Activated CD8-positive, alpha-beta memory T cell treated with anti-CD3 and anti-CD28 coated beads, Interleukin-2, amount 10 ng/mL, durations not matched to agents 7 days and 5 days (primary cell): Measurements from ENCODE around the gene NIP7. TPM values are rescaled to one million over a fixed set of nuclear protein-coding genes. Genes with fewer than 3 reads are reported as not detected.
A peak's percentile ranks its signal among the peaks of the same experiment; 100 is the strongest.

Experiments
- ATAC-seq: fragments of 150-1000 bp; cut with Tn5 transposase; one replicate; pipeline ENCODE4 v1.10.0; 2021; ENCODE audit warnings: moderate library complexity
- CTCF ChIA-PET: fragments of 350-600 bp; sonication (Branson Sonifier 250); formaldehyde crosslinking; loops from one replicate; lab custom pipeline; 2021; ENCODE audit warnings: antibody characterized with exemption; lab: Charles Lee
- DNase-seq: peaks from one replicate; pipeline ENCODE4 v3.0.0-alpha.2; 2020
- H3K27ac Mint-ChIP-seq: one replicate; pipeline ENCODE4 v1.8.0; 2021; ENCODE audit warnings: mild to moderate bottlenecking, mixed read lengths
- H3K27me3 Mint-ChIP-seq: one replicate; pipeline ENCODE4 v1.8.0; 2021; ENCODE audit warnings: mixed read lengths
- H3K36me3 Mint-ChIP-seq: one replicate; pipeline ENCODE4 v1.8.0; 2021; ENCODE audit warnings: mild to moderate bottlenecking, mixed read lengths
- H3K4me1 Mint-ChIP-seq: one replicate; pipeline ENCODE4 v1.8.0; 2021; ENCODE audit warnings: mixed read lengths
- H3K4me3 Mint-ChIP-seq: one replicate; pipeline ENCODE4 v1.8.0; 2021; ENCODE audit warnings: mild to moderate bottlenecking, moderate library complexity, mixed read lengths
- H3K9me3 Mint-ChIP-seq: one replicate; pipeline ENCODE4 v1.8.0; 2022; ENCODE audit warnings: low read depth, mixed read lengths
- total RNA-seq, 2 experiments: library from RNA; stranded (reverse); gene quantifications; one replicate each; pipeline ENCODE4 v1.2.3, GENCODE V29; 2021

NIP7 gene
- total RNA-seq, 2 experiments from 2014 or later: 36.2 to 48.8 TPM

- no peaks in the 10 kb centered on the region for H3K27me3 Mint-ChIP-seq
- DNase-seq: no peak
- H3K4me3 Mint-ChIP-seq: no peak overlapping the region
- H3K9me3 Mint-ChIP-seq: no peaks in the 10 kb centered on the region
- H3K36me3 Mint-ChIP-seq: peaks cover 45% of the 10 kb centered on the region
- CTCF ChIA-PET: no interaction called here
- ATAC-seq: no peak
- no peak overlapping the region for H3K27ac Mint-ChIP-seq
- peaks cover 7% of the 10 kb centered on the region for H3K4me1 Mint-ChIP-seq
These were observed 26.3 kb downstream of the NIP7 start for GRCh38 chr16:69365901-69366300.

GRCh38 chr16:69366431-69366830 lies 26.9 kb downstream of the NIP7 start:
- H3K4me3 Mint-ChIP-seq: no peak overlapping the region
- H3K9me3 Mint-ChIP-seq: no peaks in the 10 kb centered on the region
- CTCF ChIA-PET: no interaction called here
- H3K4me1 Mint-ChIP-seq: peaks cover 7% of the 10 kb centered on the region
- peaks cover 46% of the 10 kb centered on the region for H3K36me3 Mint-ChIP-seq
- no peak for ATAC-seq
- no peak for DNase-seq
- H3K27me3 Mint-ChIP-seq: no peaks in the 10 kb centered on the region
- H3K27ac Mint-ChIP-seq: no peak overlapping the region

GRCh38 chr16:69367980-69368379 lies 28.4 kb downstream of the NIP7 start:
- CTCF ChIA-PET: no interaction called here
- Mint-ChIP-seq H3K27ac (no peak overlapping the region), H3K4me1 (peaks cover 9% of the 10 kb centered on the region), H3K9me3 (no peaks in the 10 kb centered on the region), H3K36me3 (peaks cover 50% of the 10 kb centered on the region), H3K4me3 (no peak overlapping the region), H3K27me3 (no peaks in the 10 kb centered on the region)
- no peak for ATAC-seq
- no peak for DNase-seq

- ATAC-seq: no peak
- CTCF ChIA-PET: no interaction called here
- H3K27ac Mint-ChIP-seq: no peak overlapping the region
- DNase-seq: no peak
- H3K36me3 Mint-ChIP-seq: peaks cover 53% of the 10 kb centered on the region
- H3K27me3 Mint-ChIP-seq: no peaks in the 10 kb centered on the region
- no peak overlapping the region for H3K4me3 Mint-ChIP-seq
- no peaks in the 10 kb centered on the region for H3K9me3 Mint-ChIP-seq
- H3K4me1 Mint-ChIP-seq: peaks cover 13% of the 10 kb centered on the region
These were observed 29.3 kb downstream of the NIP7 start for GRCh38 chr16:69368866-69369265.

GRCh38 chr16:69371564-69371963 lies 32.0 kb downstream of the NIP7 start:
- no peak for DNase-seq
- no peaks in the 10 kb centered on the region for H3K9me3 Mint-ChIP-seq
- no peak for ATAC-seq
- peaks cover 46% of the 10 kb centered on the region for H3K36me3 Mint-ChIP-seq
- H3K4me3 Mint-ChIP-seq: no peak overlapping the region
- CTCF ChIA-PET: no interaction called here
- no peaks in the 10 kb centered on the region for H3K27me3 Mint-ChIP-seq
- peak overlapping the region; percentile 56 for H3K27ac Mint-ChIP-seq
- H3K4me1 Mint-ChIP-seq: peaks cover 14% of the 10 kb centered on the region

- Mint-ChIP-seq H3K9me3 (no peaks in the 10 kb centered on the region), H3K4me3 (no peak overlapping the region), H3K27ac (no peak overlapping the region)
These were observed 33.4 kb downstream of the NIP7 start for GRCh38 chr16:69373019-69373418.

GRCh38 chr16:69376393-69377059 lies 37.0 kb downstream of the NIP7 start:
- ATAC-seq (no peak), DNase-seq (no peak)
- Mint-ChIP-seq H3K36me3 (peaks cover 40% of the 10 kb centered on the region), H3K4me1 (peaks cover 16% of the 10 kb centered on the region), H3K4me3 (no peak overlapping the region), H3K27me3 (no peaks in the 10 kb centered on the region), H3K27ac (no peak overlapping the region), H3K9me3 (no peaks in the 10 kb centered on the region)
- CTCF ChIA-PET: no interaction called here

More at GRCh38 chr16:69373019-69373418, 33.4 kb downstream of the NIP7 start:
- CTCF ChIA-PET: interaction anchor here (1.2 kb wide), 1 partner anchor 23 kb away, joined by 3 read pairs; no protein-coding TSS in a partner anchor
- Mint-ChIP-seq H3K36me3 (peaks cover 41% of the 10 kb centered on the region), H3K27me3 (no peaks in the 10 kb centered on the region), H3K4me1 (peaks cover 13% of the 10 kb centered on the region)
- ATAC-seq: no peak
- DNase-seq: no peak

GRCh38 chr16:69378036-69378435 lies 38.5 kb downstream of the NIP7 start:
- DNase-seq (no peak), ATAC-seq (no peak)
- Mint-ChIP-seq H3K4me1 (peaks cover 22% of the 10 kb centered on the region), H3K9me3 (no peaks in the 10 kb centered on the region), H3K27me3 (no peaks in the 10 kb centered on the region), H3K27ac (peak overlapping the region; percentile 6), H3K4me3 (no peak overlapping the region), H3K36me3 (peaks cover 45% of the 10 kb centered on the region)
- CTCF ChIA-PET: interaction anchor here (2.8 kb wide), 1 partner anchor 18 kb away, joined by 8 read pairs; no protein-coding TSS in a partner anchor

GRCh38 chr16:69378760-69379159 lies 39.2 kb downstream of the NIP7 start:
- Mint-ChIP-seq H3K27me3 (no peaks in the 10 kb centered on the region), H3K4me1 (peaks cover 25% of the 10 kb centered on the region), H3K36me3 (peaks cover 48% of the 10 kb centered on the region), H3K27ac (no peak overlapping the region), H3K4me3 (no peak overlapping the region), H3K9me3 (no peaks in the 10 kb centered on the region)
- ATAC-seq (no peak), DNase-seq (no peak)
- CTCF ChIA-PET: interaction anchor here (0.8 to 2.8 kb wide), 4 partner anchors 17 to 41 kb away, joined by 3 to 8 read pairs (median 3); no protein-coding TSS in a partner anchor

- Mint-ChIP-seq H3K27me3 (no peaks in the 10 kb centered on the region), H3K4me1 (peaks cover 35% of the 10 kb centered on the region), H3K36me3 (peaks cover 56% of the 10 kb centered on the region), H3K9me3 (no peaks in the 10 kb centered on the region), H3K27ac (no peak overlapping the region), H3K4me3 (no peak overlapping the region)
- DNase-seq (no peak), ATAC-seq (no peak)
- CTCF ChIA-PET: no interaction called here
These were observed 41.7 kb downstream of the NIP7 start for GRCh38 chr16:69381231-69381630.

- no peak overlapping the region for H3K4me3 Mint-ChIP-seq
- CTCF ChIA-PET: interaction anchor here (0.6 to 1.4 kb wide), 4 partner anchors 42 to 869 kb away, joined by 3 to 4 read pairs (median 3); partner anchors contain the start of genes COG8, EXOSC6 and NIP7
- H3K9me3 Mint-ChIP-seq: no peaks in the 10 kb centered on the region
- no peaks in the 10 kb centered on the region for H3K27me3 Mint-ChIP-seq
- DNase-seq (no peak), ATAC-seq (no peak)
- peak overlapping the region; percentile 42 for H3K27ac Mint-ChIP-seq
- H3K36me3 Mint-ChIP-seq: peaks cover 55% of the 10 kb centered on the region
- peaks cover 35% of the 10 kb centered on the region for H3K4me1 Mint-ChIP-seq
These were observed 42.8 kb downstream of the NIP7 start for GRCh38 chr16:69382421-69382820.

GRCh38 chr16:69384974-69385373 lies 45.4 kb downstream of the NIP7 start:
- Mint-ChIP-seq H3K9me3 (no peaks in the 10 kb centered on the region), H3K27me3 (no peaks in the 10 kb centered on the region), H3K4me3 (peak overlapping the region; percentile 93), H3K4me1 (peaks cover 31% of the 10 kb centered on the region), H3K36me3 (peaks cover 37% of the 10 kb centered on the region), H3K27ac (peak overlapping the region; percentile 90)
- CTCF ChIA-PET: interaction anchor here (1.0 to 6.3 kb wide), 4 partner anchors 12 to 370 kb away, joined by 3 to 37 read pairs (median 4); partner anchors contain the start of genes NOB1 and PDF
- DNase-seq (peak; percentile 4), ATAC-seq (no peak)

GRCh38 chr16:69386596-69386995 lies 47.0 kb downstream of the NIP7 start:
- CTCF ChIA-PET: interaction anchor here (6.3 kb wide), 1 partner anchor 11 kb away, joined by 37 read pairs; no protein-coding TSS in a partner anchor
- Mint-ChIP-seq H3K27me3 (no peaks in the 10 kb centered on the region), H3K36me3 (peaks cover 28% of the 10 kb centered on the region), H3K4me1 (peaks cover 26% of the 10 kb centered on the region), H3K9me3 (no peaks in the 10 kb centered on the region), H3K4me3 (peak overlapping the region; percentile 93), H3K27ac (peak overlapping the region; percentile 91)
- ATAC-seq (no peak), DNase-seq (peak; percentile 35)
